ENCODE measurements around the gene CD99.

GRCh38 chrX:2767631-2768455 lies 76.7 kb downstream of the CD99 start:
- TF ChIP-seq EZH2 (IDR thresholded peaks at IDR 0.05; ENCODE audit: insufficient read depth, poor library complexity, severe bottlenecking) (no peak), EZH2phosphoT487 (IDR thresholded peaks at IDR 0.05; ENCODE audit: insufficient read depth, low read depth) (no peak)

Data from GM23248 (cell line).